ENCODE measurements around the gene DDR2.

The DDR2 gene

DNA sequence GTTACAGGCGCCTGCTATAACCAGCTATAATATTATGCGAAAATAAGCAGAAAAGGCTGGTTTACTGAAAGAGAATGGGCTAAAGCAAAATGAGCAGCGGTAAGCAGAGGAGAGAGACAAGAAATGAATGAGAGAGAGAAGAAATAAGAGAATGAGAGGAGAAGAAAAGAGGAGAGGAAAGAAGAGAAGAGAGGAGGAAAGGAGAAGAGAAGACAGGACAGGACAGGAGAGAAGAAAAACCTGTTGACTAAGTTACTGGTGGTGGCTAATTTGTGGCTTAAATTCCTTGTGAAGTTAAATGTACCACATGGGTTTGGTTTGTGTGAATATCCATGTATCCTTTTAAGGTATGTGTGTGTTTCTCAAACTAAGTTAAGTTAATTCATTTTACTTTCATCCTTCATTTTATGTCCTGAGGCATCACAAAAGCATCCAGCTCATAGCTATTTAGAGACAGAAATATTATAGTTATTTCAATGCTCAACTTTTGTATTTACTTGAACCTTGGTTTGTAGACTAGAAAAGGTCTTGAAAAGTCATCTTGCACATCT, 3.1 kb upstream of the DDR2 start:
- no peak for DNase-seq (ENCODE audit: low read depth, low spot score)

DNA sequence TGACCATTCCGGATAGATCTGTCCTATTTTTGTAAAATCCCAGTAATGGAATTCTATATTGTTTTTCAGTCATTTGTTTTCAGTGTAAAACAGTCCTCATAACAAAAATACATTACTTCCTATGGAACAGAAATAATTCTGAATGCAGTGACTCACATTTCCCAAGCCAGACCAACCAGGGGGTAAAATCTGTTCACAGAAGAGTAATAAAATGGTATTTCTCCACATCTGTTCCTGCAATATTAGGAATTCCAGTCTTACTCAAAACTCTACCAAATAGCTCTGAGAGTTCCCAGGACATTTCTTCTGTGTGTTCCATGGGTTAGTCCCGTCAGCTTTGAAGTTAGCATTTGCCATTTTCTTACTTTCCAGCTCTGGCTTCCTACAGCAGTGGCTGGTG, 2.6 kb upstream of the DDR2 start:
- no peak for DNase-seq (ENCODE audit: low read depth, low spot score)

DNA sequence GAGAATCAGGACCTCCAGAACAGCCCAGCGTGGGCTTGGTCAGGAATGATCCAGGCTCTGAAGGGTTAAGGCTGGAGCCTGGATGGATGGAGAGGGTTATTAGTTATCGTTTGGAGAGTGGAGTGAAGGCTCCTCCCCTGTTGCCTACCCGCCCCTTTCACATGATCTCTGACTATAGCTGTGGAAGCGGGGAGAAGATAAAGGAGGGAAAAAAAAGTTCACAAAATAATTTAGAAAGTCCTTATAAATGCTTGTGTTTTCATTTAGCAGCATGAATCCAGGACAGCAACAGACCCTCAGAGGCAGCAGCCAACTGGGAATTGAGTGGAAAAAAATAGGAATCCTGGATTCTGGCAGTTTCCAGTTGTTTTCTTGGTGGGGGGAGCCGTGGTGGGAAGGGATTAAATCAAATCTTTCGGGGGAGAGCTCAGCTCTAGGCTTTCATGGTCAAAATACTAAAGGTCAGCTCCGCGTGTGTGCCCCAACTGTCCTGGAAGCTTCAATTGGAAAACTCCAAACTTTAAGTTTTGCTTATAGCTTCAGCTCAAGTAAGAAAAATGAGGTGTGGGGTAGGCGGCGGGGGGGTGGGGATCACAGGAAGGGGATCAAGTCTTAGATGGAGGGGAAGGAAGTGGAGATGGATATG, 595 bp upstream of the DDR2 start:
- DNase-seq (ENCODE audit: low read depth, low spot score) = no peak

DNA sequence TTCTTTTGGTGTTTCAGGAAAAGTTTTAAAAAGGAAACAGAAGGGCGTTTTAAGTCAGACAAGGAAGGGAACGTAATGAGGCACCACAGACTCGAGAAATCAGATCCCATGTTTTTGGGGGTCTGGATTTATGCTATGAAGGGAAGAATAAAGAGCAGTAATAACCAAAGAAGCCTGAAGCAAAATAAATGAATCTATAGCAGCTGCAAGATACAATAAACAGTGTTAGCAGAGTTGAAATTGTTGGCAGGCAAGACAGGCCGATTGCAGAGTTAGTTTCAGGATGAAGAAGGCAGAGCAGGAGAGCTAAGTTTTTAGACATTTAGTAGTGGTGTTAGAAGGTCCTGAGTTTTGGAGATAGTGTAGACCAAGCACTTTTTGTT, 425 bp downstream of the DDR2 start:
- DNase-seq (ENCODE audit: low read depth, low spot score) = no peak

DNA sequence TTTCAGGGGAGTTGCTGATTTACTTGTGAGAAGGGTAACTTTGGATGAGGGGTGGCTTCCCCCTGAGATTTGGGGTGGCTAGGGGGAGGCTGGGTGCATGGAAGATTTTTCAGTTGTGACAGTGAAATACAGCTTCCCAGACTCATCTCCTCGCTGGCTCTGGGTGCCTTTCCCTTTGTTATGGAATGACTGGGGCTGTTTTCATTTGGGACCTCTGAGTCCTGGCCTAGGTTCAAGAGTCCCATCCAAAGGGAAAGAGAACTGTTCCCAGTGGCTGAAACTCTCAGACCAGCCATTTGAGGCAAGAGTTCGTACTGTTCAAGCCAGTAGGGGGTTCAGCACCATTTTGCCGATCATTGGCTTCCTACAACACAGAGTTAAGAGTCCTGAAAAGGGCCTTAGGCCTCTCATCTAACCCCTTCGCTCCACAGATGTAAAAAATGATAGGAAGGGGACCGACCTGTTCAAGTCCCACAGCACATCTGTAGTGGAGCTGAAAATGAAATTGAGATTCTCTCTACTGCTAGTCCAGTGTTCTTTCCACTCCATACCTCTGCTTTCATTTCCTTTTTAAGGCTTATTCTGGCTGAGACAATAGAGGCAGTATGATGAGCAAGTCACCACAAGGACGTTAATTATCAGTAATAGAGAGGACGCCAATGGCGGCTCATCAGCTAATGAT, 958 bp downstream of the DDR2 start:
- DNase-seq (ENCODE audit: low read depth, low spot score) = no peak

DNA sequence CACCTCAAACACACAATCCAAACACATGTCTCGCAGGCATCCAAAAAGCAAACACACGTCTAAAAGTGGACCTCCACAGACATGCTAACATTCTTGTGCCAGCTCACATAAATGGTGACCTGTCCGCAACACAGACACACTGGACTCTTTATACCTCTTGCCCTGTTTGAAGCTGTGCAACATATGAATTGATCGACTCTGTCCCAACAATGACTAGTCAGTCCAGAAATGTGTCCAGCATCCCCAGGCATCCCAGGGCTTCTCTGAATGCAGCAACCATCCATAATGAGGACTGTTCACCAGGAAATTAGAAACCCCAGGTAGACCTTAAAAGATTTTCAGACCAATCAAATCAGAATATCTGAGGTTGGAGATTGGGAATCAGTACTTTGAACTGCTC, 3.2 kb downstream of the DDR2 start:
- DNase-seq (ENCODE audit: low read depth, low spot score) = no peak

DNA sequence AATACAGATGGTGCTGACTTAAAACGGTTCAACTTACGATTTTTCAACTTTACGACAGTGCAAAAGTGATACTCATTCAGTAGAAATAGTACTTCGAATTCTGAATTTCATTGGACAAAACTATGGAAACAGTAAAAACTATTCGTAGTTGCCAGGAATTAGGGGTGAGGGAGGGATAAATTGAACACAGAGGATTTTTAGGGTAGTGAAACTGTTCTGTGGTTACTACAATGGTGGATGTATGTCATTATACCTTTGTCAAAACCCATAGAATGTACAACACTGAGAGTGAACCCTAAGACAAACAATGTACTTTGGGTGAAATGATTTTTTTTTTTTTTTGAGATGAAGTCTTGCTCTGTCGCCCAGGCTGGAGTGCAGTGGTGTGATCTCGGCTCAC, 7.5 kb downstream of the DDR2 start:
- no peak for DNase-seq (ENCODE audit: low read depth, low spot score)

DNA sequence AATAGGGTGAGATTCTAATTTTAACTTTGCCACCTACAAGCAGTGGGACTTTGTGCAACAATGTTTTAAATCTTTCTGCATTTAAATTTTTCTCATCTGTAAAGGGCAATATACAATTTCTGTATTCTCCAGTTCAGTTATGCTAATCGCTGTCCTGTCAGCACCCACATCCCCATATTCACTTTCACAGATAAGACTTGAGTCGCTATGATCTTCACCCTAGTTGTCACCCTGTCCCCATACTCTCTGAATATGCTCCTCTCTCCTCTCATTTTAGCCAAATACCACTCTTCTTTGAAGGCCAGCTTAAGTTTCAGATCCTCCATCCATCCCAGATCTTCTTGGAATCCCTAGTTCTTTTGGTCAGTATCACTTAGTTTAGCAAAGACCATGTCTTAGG, 8.8 kb downstream of the DDR2 start:
- no peak for DNase-seq (ENCODE audit: low read depth, low spot score)

DNA sequence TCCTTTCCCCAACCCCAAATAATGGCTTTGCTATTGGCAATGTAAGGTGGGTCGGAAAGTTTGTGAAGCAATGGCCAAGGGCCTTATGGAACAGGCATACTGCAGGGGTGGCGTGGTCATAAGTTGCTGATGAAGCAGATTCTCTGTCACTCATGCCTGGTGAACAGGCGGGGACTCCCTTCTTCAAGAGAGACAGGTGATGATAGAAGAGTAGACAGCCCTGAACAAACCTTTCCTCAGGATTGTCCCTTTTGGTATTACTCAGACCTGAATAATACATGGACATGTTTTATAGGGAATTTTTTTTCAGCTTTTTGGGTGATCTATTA, 12.7 kb downstream of the DDR2 start:
- DNase-seq (ENCODE audit: low read depth, low spot score) = no peak

DNA sequence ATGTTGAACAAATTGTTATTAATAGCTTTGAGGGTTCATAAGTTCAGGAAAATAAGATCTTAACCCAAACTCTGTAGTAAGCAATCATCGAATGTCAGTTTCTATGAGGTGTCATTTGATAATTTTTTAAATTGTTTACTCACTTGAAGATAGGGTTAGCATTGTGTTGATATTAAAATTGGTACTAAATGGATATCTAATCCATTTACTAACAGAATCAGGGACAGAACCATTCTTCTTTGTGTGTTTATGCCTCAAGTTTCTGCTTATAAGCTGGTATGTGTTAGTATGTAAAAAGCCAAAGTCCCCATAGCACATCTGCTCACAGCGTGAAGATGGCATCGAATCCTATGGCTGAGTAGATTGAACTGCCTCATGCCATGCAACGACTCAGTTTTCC, 13.4 kb downstream of the DDR2 start:
- DNase-seq (ENCODE audit: low read depth, low spot score) = no peak

DNA sequence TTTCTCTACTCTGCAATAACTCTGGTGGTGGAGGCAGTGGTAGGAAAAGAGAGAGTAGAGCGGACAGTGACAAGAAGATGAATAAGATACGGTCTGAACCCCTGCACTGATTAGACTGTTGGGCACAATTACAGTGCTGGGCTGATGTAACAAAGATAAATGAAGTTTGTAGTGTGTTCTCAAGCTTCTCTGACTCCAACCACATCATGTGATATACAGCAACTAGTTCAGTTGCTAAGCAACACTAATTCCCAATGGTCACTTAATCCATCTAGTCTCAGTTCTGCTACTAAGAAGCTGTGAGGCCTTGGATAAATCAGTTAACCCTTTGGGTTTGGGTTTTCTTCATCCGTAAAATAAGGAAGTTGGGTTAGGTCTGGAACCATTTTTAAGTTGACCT, 17.3 kb downstream of the DDR2 start:
- DNase-seq (ENCODE audit: low read depth, low spot score) = no peak

DNA sequence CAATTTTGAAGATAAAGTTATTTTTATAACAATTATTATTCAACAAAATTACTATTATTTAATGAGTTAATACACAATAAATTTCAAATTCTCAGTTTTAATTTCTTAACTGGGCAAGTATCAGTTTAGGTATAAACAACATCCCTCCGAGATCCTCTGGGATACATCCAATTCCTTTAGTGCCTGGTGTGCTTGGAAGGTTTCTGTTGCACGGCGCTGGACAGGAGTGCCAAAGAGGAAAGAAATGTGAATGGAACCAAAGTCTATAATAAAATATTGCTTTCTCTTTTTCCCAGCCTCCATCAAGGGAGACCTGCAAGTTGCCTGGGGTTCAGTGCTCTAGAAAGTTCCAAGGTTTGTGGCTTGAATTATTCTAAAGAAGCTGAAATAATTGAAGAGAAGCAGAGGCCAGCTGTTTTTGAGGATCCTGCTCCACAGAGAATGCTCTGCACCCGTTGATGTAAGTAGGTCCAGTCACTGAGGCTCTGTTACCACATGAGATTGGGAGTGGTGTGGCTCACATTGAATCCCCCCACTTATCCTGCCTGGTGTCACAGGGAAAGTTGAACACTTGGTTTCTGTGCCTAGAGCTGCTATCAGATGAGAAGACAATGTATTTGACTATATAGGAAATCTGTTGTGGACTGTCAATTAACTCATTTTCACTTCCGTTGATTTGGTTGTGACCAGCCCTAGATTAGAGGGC, 22.8 kb downstream of the DDR2 start:
- DNase-seq (ENCODE audit: low read depth, low spot score) = no peak

DNA sequence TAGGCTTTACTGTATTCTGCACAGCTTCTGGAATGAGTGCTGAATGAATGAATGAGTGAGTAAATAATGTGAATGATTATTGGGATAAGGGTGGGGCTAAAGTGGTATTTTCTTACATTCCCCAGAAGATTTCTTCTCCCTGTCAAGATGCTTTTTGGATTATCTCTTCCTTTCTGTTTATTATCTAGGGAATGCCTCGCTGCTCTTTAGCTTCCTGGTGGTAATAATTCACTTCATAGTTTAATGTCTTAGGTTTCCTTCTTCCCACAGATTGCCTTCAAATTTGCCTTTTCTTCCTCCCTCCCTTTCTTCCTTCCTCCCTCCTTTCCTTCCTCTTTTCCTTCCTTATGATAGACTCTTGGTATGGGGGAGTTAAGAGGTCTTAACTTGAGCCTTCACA, 24.0 kb downstream of the DDR2 start:
- no peak for DNase-seq (ENCODE audit: low read depth, low spot score)

DNA sequence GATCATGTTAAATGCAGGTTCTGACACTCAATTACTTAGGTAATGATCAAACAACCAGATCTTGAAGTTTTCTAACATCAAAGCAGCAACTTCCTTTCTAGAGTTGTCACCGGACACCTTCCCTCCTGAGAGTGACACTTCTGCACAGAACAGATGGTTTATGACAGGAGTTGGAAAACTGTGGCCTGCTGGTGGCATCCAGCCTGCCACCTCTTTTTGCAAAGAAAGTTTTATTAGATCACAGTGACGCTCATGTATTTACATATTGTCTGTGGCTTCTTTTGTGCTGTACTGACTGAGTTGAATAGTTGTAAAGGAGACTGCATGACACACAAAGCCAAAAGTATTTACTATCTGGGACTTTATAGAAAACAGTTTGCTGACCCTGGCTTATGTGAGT, 28.3 kb downstream of the DDR2 start:
- DNase-seq (ENCODE audit: low read depth, low spot score) = no peak

DNA sequence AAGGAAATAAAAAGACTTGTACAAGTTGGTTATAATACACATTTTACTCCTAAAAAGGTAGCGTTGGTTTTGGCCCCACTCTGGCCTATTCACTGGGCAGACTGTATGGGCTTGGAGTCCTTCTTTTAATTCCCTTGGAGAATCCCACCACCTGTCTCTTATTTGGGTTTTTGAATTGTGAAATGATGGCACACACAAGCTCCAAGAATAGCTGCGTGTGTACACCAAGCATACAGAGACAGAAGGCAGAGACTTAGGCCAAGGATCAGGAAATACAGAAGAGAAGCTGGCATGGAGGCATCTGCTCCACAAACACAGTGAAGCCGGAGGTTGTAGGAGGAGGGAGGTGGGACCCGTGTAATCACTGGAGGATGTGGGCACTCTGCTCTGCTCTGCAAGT, 29.1 kb downstream of the DDR2 start:
- no peak for DNase-seq (ENCODE audit: low read depth, low spot score)

DNA sequence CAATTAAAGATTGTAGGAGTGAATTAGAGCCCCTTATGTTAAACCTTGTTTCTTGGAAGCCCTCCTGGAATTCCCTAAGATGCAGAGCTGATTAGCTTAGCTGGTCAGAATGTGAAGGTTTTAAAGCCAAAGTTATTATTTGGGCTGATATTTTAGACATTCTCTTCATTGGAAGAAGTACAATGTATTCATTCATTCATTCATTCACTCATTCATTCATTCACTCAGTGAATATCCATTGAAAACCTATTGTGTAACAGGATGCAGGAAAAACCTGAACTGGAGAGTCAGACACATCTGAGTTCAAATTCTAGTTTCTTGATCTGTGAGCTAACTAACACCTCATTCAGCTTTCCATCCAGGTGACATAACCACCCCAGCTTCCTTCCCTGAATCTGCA, 29.7 kb downstream of the DDR2 start:
- no peak for DNase-seq (ENCODE audit: low read depth, low spot score)

DNA sequence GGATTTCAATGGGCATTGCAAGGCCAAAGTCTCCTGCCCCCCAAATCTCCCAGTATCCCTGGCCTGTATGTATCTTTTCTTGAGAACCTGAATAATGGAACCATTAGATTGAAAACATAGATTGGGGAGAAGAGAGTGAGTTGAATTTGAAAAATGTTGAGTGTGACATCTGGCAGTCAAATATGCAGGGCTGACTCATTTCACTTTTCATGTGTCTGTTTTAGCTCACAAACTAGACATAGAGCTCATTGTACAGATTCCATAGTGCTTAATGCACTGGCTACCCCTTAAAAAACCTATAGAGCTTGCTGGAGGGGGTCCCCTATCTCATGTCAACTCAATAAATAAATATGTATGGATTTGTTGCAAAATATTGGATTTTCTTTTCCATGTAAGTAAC, 30.8 kb downstream of the DDR2 start:
- no peak for DNase-seq (ENCODE audit: low read depth, low spot score)

DNA sequence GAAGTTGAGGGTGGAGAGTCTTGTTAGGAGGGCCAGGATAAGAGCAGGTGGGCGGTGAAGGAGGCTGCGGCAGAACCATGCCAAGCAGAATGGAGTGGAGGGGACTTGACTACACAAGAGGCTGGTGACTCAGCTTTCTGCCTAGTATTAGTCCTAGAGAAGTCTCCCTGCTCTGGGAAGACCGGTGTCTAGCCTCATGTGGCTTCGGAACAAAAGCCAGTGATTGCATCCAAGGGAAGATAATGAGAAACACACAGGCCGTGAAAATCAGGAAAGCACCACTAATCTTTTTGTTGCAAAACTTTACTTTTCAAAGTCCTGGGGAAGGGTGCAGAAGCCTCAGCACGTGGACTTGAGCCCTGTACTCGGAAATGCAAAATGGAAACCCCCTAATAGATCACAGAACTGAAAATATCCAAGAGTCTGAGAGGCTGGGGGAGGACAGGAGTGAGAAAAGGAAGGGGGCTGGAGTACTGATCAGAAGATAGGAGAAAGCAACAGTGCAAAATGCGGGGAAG, 31.4 kb downstream of the DDR2 start:
- DNase-seq (ENCODE audit: low read depth, low spot score) = no peak

DNA sequence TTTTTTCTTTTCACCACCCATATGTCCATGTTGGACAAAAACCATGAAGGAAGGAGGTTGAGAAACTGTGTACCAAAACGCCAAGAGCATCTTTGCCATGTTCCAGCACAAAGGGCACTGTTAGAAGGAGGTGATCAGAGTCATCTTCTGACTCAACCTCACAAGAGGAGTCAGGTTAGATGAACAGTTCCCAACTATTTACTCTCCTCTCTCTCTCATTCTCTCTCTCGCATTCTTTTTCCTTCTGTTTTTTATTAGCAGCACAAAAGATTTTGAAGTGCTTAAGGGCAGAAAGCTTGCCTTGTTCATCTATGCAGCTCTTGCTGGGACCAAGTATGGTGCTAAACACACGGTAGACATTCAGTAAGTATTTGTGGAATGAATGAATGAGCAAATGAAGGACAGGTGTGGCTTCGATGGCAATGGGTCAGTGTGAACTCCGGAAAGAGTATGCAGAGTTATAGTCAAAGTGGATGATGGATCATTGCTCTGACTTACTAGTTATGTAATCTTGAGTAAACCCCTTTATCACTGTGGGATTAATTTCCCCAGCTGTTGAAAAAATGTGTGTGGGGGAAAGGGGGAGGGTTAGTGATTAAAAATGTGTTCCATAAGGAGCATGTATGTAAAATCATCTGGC, 33.9 kb downstream of the DDR2 start:
- no peak for DNase-seq (ENCODE audit: low read depth, low spot score)

DNA sequence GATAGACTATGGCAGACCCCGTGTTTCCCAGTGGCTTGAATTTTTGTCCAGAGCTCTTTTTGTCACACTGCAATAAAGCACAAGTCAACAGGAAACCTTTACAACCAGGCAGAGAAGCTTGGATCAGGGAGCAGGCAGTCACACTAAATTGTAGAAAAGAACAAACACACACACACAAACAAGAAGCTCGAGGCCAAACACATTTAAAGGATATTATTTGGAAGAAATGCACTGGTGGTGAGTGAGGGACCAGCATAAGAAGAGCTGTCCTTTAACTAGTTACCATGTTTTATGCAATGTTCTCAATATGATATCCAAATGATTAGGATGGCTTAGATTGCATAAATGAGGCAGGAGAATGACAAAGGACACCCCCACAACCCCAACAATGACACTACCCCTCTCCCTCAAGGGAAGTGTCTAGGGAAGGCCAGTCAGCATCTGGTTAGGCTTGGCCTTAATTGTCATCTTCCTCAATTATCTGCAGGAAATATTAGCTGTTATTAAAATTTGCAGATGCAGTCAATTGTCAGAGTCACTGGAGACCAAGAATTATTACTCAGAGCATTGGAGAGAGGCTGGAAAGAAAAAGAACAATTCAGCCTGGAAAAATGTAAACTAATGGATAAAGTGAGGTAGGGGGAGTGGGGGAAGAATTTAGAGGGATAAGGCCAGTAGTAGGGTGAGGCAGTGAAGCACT, 35.3 kb downstream of the DDR2 start:
- DNase-seq (ENCODE audit: low read depth, low spot score) = no peak

DNA sequence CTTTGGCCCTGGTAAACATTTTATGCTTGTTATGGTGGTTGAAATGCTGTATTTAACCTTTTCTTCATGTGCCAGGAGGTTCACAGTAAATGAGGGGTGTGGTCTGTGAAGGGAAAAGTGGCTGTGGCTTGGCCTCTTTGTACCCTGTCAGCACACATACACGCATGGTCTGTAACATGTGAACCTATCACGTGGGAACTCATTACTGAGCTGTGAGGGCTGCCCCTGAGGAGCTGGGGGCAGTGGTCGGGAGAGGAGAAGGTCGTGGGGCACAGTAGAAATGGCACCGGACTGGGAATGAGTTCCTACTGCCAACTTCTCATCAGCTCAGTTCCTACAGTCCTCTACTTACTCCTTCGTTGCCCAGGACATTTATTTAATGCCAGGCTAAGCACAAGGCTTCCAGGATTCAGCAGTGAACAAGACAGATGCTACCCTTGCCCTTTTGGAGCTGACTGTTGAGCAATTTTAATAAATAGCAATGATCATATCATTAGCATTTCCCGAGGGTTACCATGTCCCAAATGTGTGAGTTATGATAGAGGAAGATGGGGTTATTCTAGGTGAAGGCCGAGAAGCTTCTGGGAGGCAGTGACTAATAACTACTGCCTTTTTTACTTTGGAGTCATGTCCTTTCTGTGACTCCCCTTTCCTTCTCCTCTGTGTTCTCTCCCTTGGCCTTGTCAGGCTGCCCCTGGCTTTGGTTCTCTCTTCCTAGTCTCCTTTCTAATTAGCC, 38.8 kb downstream of the DDR2 start:
- DNase-seq (ENCODE audit: low read depth, low spot score) = no peak
